ENCODE measurements around the gene CDH18.

CDH18 gene

GRCh38 chr5:19577882-19578281 is 410.1 kb downstream of the CDH18 start:
- no peak for DNase-seq

GRCh38 chr5:19568004-19568403 is 420.0 kb downstream of the CDH18 start:
- DNase-seq, result no peak

GRCh38 chr5:19565466-19565865 is 422.5 kb downstream of the CDH18 start:
- DNase-seq, result no peak

GRCh38 chr5:19564036-19564435 is 424.0 kb downstream of the CDH18 start:
- DNase-seq, result no peak

- DNase-seq, result no peak
Observed at GRCh38 chr5:19555876-19556275, 432.1 kb downstream of the CDH18 start.

- no peak for DNase-seq
Observed at GRCh38 chr5:19555436-19555835, 432.6 kb downstream of the CDH18 start.

- no peak for DNase-seq
Observed at GRCh38 chr5:19554524-19554923, 433.5 kb downstream of the CDH18 start.

GRCh38 chr5:19547640-19548039 is 440.4 kb downstream of the CDH18 start:
- no peak for DNase-seq

GRCh38 chr5:19546521-19546920 is 441.5 kb downstream of the CDH18 start:
- no peak for DNase-seq

GRCh38 chr5:19538607-19539006 is 449.4 kb downstream of the CDH18 start:
- no peak for DNase-seq

- DNase-seq, result no peak
Observed at GRCh38 chr5:19536387-19536786, 451.6 kb downstream of the CDH18 start.

- DNase-seq, result no peak
Observed at GRCh38 chr5:19534751-19535150, 453.2 kb downstream of the CDH18 start.

- no peak for DNase-seq
Observed at GRCh38 chr5:19532936-19533335, 455.1 kb downstream of the CDH18 start.

- no peak for DNase-seq
Observed at GRCh38 chr5:19531374-19531952, 456.5 kb downstream of the CDH18 start.

- no peak for DNase-seq
Observed at GRCh38 chr5:19519448-19519847, 468.6 kb downstream of the CDH18 start.

- DNase-seq, result no peak
Observed at GRCh38 chr5:19498852-19499251, 489.1 kb downstream of the CDH18 start.

- DNase-seq, result no peak
Observed at GRCh38 chr5:19497229-19497815, 490.7 kb downstream of the CDH18 start.

GRCh38 chr5:19496056-19496455 is 491.9 kb downstream of the CDH18 start:
- no peak for DNase-seq

GRCh38 chr5:19492861-19493260 is 495.1 kb downstream of the CDH18 start:
- DNase-seq, result no peak

- DNase-seq, result no peak
Observed at GRCh38 chr5:19488786-19489185, 499.2 kb downstream of the CDH18 start.

GRCh38 chr5:19487480-19487879 is 500.5 kb downstream of the CDH18 start:
- no peak for DNase-seq

- DNase-seq, result no peak
Observed at GRCh38 chr5:19479562-19479961, 508.4 kb downstream of the CDH18 start.

- DNase-seq, result no peak
Observed at GRCh38 chr5:19462019-19462418, 526.0 kb downstream of the CDH18 start.

GRCh38 chr5:19424506-19424905 is 563.5 kb downstream of the CDH18 start:
- DNase-seq, result no peak

Data from inflammatory macrophage treated with lipopolysaccharide for 4 hours (primary cell).